K562 (cell line): ENCODE data around the gene ATF5. TPM values are rescaled to one million over a fixed set of nuclear protein-coding genes. Genes with fewer than 3 reads are reported as not detected.

ENCODE experiments used
- ARID2 ChIP-seq: fragments of 450-650 bp; IDR thresholded peaks from 2 replicates; pipeline ENCODE4 v1.6.1; 2017; ENCODE audit warnings: antibody characterized with exemption, mild to moderate bottlenecking
- BCL6 ChIP-seq: fragments of 250-450 bp; sonication (Bioruptor Pico); IDR thresholded peaks from 2 replicates; pipeline ENCODE4 v1.4.0; 2020
- CREBBP ChIP-seq: IDR thresholded peaks from one replicate; pipeline ENCODE4 v1.6.1; 2012; ENCODE audit warnings: low read depth, mild to moderate bottlenecking, control low read depth, inconsistent platforms, low read length
- FOXP1 ChIP-seq: sonication (generic); formaldehyde crosslinking; IDR thresholded peaks from 2 replicates; pipeline ENCODE4 v1.8.0; 2022; ENCODE audit warnings: mild to moderate bottlenecking, missing genetic modification reagents
- GABPA ChIP-seq: fragments of 200-800 bp; sonication (Bioruptor generic); conservative IDR thresholded peaks from 2 replicates; pipeline ENCODE4 v1.6.1; 2016; ENCODE audit warnings: low read depth, missing genetic modification characterization, missing compliant biosample characterization
- HDAC6 ChIP-seq: IDR thresholded peaks from 2 replicates; pipeline ENCODE4 v1.6.1; 2012; ENCODE audit warnings: low read depth, mild to moderate bottlenecking, control low read depth, inconsistent platforms, low read length, moderate library complexity
- POLR2A ChIP-seq: fragments of 450-650 bp; conservative IDR thresholded peaks from 2 replicates; pipeline ENCODE4 v1.6.1; 2016
- POLR2G ChIP-seq: fragments of 200-400 bp; formaldehyde crosslinking; IDR thresholded peaks from 2 replicates; pipeline ENCODE4 v1.6.1; 2017; ENCODE audit warnings: low read depth, mild to moderate bottlenecking, antibody characterized with exemption, low read length, moderate library complexity
- RHOXF2B ChIP-seq: fragments of 250-450 bp; sonication (Bioruptor Pico); conservative IDR thresholded peaks from 2 replicates; pipeline ENCODE4 v1.5.1; 2021
- SIX5 ChIP-seq, 2 experiments: IDR thresholded peaks; 2 replicates each; pipeline ENCODE4 v1.6.1; 2011; ENCODE audit warnings: low read length in 2 of 2, borderline replicate concordance in 1 of 2, low read depth in 1 of 2, mild to moderate bottlenecking in 1 of 2, moderate library complexity in 1 of 2; ENCODE audit not compliant: insufficient read depth in 1 of 2
- SMAD4 ChIP-seq: fragments of 250-450 bp; sonication (Bioruptor Pico); conservative IDR thresholded peaks from 2 replicates; pipeline ENCODE4 v1.8.0; 2021; ENCODE audit warnings: inconsistent platforms, mild to moderate bottlenecking, moderate library complexity
- U2AF2 ChIP-seq: fragments of 200-400 bp; formaldehyde crosslinking; optimal IDR thresholded peaks from 2 replicates; pipeline ENCODE3; 2017; ENCODE audit warnings: low read depth, mild to moderate bottlenecking, low read length
- XRCC3 ChIP-seq: fragments of 450-650 bp; IDR thresholded peaks from 2 replicates; pipeline ENCODE4 v1.6.1; 2017; ENCODE audit warnings: mild to moderate bottlenecking, moderate library complexity
- ZNF354B ChIP-seq: fragments of 250-450 bp; sonication (Bioruptor Pico); IDR thresholded peaks from 2 replicates; pipeline ENCODE4 v1.4.0; 2020
- ZNF644 ChIP-seq: fragments of 200-800 bp; sonication (Bioruptor generic); IDR thresholded peaks from 2 replicates; pipeline ENCODE4 v1.6.1; 2016; ENCODE audit warnings: low read depth, missing genetic modification characterization, missing compliant biosample characterization
- polyA plus RNA-seq, 8 experiments: library from polyadenylated mRNA; depleted of rRNA in 4 of 8; stranded (reverse) in 5 of 8; unstranded in 3 of 8; fragments of >200 nt; fragmentation: Nextera tagmentation in 2 of 8; fragmentation: Illumina TruSeq in 1 of 8; extraction: Ambion mirVana in 2 of 8; extraction: Trizol in 1 of 8; gene quantifications; 2 replicates each; pipeline versions ENCODE4 v1.2.1 to v1.2.3, GENCODE V29; 2011 to 2014; ENCODE audit warnings: inconsistent platforms in 1 of 8, missing spikeins in 1 of 8
- total RNA-seq, 7 experiments: library from RNA; depleted of rRNA in 6 of 7; stranded (reverse); fragments of >200 nt in 6 of 7; fragmentation: Illumina TruSeq in 2 of 7; extraction: Trizol in 2 of 7; gene quantifications; 2 replicates each; pipeline versions ENCODE4 v1.2.1 to v1.2.3, GENCODE V29; 2011 to 2021; ENCODE audit warnings: low replicate concordance in 1 of 7
- TF ChIP-seq, protein P1 (sequence below): fragments of 450-650 bp; IDR thresholded peaks from 2 replicates; pipeline ENCODE4 v1.7.1; 2018; ENCODE audit warnings: mild to moderate bottlenecking, low read depth; ENCODE audit not compliant: partially characterized antibody
- TF ChIP-seq, protein P2 (sequence below): sonication (generic); formaldehyde crosslinking; IDR thresholded peaks from 2 replicates; pipeline ENCODE4 v1.9.0; 2022; ENCODE audit warnings: mild to moderate bottlenecking, missing genetic modification reagents
- TF ChIP-seq, protein P3 (sequence below): sonication (generic); formaldehyde crosslinking; IDR thresholded peaks from 2 replicates; pipeline ENCODE4 v1.8.1; 2023; ENCODE audit warnings: mild to moderate bottlenecking, missing genetic modification reagents
- TF ChIP-seq, protein P4 (sequence below): sonication (generic); formaldehyde crosslinking; IDR thresholded peaks from 2 replicates; pipeline ENCODE4 v1.8.0; 2023; ENCODE audit warnings: mild to moderate bottlenecking, missing genetic modification reagents
- TF ChIP-seq, protein P5 (sequence below): fragments of 450-650 bp; formaldehyde crosslinking; IDR thresholded peaks from 2 replicates; pipeline ENCODE4 v1.4.0; 2020; ENCODE audit warnings: mild to moderate bottlenecking, mixed read lengths

ATF5 gene
- total and polyA plus RNA-seq, 9 of the 15 experiments (the other 6 are each of a cell fraction or from before 2014, with no cell fraction given) = 3.0 to 57.6 (median 11.1) TPM

DNA sequence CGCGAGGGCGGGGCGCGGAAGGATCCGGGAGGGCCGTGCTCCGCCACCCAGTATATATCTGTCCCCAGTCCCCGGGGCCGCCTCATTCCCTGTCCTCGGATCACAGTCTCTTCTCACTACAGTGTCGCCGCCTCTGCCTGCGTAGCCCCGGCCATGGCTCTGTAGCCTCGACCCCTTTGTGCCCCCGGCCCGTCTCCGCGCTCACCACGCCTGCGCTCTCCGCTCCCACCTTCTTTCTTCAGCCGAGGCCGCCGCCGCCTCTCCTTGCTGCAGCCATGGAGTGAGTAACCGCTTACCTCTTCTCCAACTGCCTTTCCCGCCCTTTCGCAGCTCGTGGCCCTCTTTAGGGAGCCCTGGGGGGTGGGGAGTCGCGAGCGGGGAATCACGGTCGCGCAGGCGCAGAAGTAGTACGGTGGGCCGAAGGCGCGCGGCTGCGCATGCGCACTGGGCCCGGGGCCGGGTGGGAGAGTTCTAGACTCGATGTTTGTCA is at the start of gene ATF5, which contains the start of gene NUP62 (continued):
- TF ChIP-seq, protein P1, sequence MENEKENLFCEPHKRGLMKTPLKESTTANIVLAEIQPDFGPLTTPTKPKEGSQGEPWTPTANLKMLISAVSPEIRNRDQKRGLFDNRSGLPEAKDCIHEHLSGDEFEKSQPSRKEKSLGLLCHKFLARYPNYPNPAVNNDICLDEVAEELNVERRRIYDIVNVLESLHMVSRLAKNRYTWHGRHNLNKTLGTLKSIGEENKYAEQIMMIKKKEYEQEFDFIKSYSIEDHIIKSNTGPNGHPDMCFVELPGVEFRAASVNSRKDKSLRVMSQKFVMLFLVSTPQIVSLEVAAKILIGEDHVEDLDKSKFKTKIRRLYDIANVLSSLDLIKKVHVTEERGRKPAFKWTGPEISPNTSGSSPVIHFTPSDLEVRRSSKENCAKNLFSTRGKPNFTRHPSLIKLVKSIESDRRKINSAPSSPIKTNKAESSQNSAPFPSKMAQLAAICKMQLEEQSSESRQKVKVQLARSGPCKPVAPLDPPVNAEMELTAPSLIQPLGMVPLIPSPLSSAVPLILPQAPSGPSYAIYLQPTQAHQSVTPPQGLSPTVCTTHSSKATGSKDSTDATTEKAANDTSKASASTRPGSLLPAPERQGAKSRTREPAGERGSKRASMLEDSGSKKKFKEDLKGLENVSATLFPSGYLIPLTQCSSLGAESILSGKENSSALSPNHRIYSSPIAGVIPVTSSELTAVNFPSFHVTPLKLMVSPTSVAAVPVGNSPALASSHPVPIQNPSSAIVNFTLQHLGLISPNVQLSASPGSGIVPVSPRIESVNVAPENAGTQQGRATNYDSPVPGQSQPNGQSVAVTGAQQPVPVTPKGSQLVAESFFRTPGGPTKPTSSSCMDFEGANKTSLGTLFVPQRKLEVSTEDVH = peak; percentile 76
- TF ChIP-seq POLR2G = peak; percentile 100
- no peak; the same call in 1 of the 2 replicates for TF ChIP-seq ZNF644 (tag)
- TF ChIP-seq GABPA (tag) = no peak; the same call in none of the 2 replicates
- no peak for TF ChIP-seq XRCC3
- no peak for TF ChIP-seq HDAC6
- TF ChIP-seq, protein P2, sequence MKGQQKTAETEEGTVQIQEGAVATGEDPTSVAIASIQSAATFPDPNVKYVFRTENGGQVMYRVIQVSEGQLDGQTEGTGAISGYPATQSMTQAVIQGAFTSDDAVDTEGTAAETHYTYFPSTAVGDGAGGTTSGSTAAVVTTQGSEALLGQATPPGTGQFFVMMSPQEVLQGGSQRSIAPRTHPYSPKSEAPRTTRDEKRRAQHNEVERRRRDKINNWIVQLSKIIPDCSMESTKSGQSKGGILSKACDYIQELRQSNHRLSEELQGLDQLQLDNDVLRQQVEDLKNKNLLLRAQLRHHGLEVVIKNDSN (CRISPR knock-in tag) = no peak
- no peak for TF ChIP-seq ZNF354B (CRISPR knock-in tag)
- no peak for TF ChIP-seq BCL6 (CRISPR knock-in tag)
- no peak for TF ChIP-seq RHOXF2B (CRISPR knock-in tag)
- TF ChIP-seq POLR2A = peak; percentile 97
- TF ChIP-seq, protein P3, sequence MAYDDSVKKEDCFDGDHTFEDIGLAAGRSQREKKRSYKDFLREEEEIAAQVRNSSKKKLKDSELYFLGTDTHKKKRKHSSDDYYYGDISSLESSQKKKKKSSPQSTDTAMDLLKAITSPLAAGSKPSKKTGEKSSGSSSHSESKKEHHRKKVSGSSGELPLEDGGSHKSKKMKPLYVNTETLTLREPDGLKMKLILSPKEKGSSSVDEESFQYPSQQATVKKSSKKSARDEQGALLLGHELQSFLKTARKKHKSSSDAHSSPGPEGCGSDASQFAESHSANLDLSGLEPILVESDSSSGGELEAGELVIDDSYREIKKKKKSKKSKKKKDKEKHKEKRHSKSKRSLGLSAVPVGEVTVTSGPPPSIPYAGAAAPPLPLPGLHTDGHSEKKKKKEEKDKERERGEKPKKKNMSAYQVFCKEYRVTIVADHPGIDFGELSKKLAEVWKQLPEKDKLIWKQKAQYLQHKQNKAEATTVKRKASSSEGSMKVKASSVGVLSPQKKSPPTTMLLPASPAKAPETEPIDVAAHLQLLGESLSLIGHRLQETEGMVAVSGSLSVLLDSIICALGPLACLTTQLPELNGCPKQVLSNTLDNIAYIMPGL (CRISPR knock-in tag) = peak; percentile 97; the same call in 1 of the 2 replicates
- TF ChIP-seq FOXP1 = no peak
- TF ChIP-seq, protein P4, sequence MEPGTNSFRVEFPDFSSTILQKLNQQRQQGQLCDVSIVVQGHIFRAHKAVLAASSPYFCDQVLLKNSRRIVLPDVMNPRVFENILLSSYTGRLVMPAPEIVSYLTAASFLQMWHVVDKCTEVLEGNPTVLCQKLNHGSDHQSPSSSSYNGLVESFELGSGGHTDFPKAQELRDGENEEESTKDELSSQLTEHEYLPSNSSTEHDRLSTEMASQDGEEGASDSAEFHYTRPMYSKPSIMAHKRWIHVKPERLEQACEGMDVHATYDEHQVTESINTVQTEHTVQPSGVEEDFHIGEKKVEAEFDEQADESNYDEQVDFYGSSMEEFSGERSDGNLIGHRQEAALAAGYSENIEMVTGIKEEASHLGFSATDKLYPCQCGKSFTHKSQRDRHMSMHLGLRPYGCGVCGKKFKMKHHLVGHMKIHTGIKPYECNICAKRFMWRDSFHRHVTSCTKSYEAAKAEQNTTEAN = peak; percentile 47; the same call in 1 of the 2 replicates
- TF ChIP-seq, protein P5, sequence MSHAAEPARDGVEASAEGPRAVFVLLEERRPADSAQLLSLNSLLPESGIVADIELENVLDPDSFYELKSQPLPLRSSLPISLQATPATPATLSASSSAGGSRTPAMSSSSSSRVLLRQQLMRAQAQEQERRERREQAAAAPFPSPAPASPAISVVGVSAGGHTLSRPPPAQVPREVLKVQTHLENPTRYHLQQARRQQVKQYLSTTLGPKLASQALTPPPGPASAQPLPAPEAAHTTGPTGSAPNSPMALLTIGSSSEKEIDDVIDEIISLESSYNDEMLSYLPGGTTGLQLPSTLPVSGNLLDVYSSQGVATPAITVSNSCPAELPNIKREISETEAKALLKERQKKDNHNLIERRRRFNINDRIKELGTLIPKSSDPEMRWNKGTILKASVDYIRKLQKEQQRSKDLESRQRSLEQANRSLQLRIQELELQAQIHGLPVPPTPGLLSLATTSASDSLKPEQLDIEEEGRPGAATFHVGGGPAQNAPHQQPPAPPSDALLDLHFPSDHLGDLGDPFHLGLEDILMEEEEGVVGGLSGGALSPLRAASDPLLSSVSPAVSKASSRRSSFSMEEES (CRISPR knock-in tag) = no peak
- no peak for TF ChIP-seq SIX5 (IDR thresholded peaks at IDR 0.05; ENCODE audit: borderline replicate concordance in 1 of 2, insufficient read depth in 1 of 2, low read depth in 1 of 2, low read length in 2 of 2)
- TF ChIP-seq SMAD4 (CRISPR knock-in tag) = peak; percentile 37; the same call in 1 of the 2 replicates
- no peak for TF ChIP-seq U2AF2
- 0 out of 2 replicates have a peak, but pooled peaks have one; percentile 20 for TF ChIP-seq ARID2
- TF ChIP-seq CREBBP = no peak
